ENCODE data around the gene OR14I1.

DNA sequence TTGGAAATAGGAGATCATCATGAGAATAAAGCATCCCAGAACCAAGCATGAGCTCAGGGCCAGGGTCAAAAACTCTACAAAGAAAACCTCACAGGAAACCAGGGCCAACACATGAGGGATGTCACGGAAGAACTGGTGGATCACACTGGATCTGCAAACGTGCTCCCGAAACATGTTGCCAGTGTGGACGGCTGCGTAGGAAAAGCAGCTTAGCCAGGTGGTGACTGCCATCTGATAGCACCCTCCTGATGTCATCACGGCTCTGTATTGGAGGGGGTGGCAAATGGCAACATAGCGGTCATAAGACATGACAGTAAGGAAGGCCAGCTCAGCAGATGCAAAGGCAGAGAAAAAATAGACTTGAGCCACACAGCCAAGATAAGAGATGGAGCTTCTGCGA is 20.9 kb downstream of the OR14I1 start:
- TF ChIP-seq, protein P1, sequence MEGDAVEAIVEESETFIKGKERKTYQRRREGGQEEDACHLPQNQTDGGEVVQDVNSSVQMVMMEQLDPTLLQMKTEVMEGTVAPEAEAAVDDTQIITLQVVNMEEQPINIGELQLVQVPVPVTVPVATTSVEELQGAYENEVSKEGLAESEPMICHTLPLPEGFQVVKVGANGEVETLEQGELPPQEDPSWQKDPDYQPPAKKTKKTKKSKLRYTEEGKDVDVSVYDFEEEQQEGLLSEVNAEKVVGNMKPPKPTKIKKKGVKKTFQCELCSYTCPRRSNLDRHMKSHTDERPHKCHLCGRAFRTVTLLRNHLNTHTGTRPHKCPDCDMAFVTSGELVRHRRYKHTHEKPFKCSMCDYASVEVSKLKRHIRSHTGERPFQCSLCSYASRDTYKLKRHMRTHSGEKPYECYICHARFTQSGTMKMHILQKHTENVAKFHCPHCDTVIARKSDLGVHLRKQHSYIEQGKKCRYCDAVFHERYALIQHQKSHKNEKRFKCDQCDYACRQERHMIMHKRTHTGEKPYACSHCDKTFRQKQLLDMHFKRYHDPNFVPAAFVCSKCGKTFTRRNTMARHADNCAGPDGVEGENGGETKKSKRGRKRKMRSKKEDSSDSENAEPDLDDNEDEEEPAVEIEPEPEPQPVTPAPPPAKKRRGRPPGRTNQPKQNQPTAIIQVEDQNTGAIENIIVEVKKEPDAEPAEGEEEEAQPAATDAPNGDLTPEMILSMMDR (IDR thresholded peaks at IDR 0.05), result no peak
- TF ChIP-seq POLR2AphosphoS5 (IDR thresholded peaks at IDR 0.05) (no peak), POLR2A (IDR thresholded peaks at IDR 0.05; ENCODE audit: low read depth) (no peak), EP300 (IDR thresholded peaks at IDR 0.05) (no peak)
